Left ventricle myocardium inferior (tissue), 1 donor: ENCODE measurements around the gene SAMD14. TPM values are rescaled to one million over a fixed set of nuclear protein-coding genes. Genes with fewer than 3 reads are reported as not detected.

Experiments
- DNase-seq: peaks from one replicate; pipeline ENCODE4 v3.0.0-alpha.2; 2020
- H3K27ac ChIP-seq: fragments of 200-600 bp; replicated peaks from 2 replicates; pipeline ENCODE4 v1.8.0; 2021
- H3K27me3 ChIP-seq: fragments of 200-600 bp; 2 replicates; pipeline ENCODE4 v1.8.0; 2021; ENCODE audit warnings: low read depth
- H3K36me3 ChIP-seq: fragments of 200-600 bp; 2 replicates; pipeline ENCODE4 v1.8.0; 2021
- H3K4me1 ChIP-seq: fragments of 200-600 bp; 2 replicates; pipeline ENCODE4 v1.8.0; 2021
- H3K4me3 ChIP-seq: fragments of 200-600 bp; 2 replicates; pipeline ENCODE4 v1.8.0; 2021; ENCODE audit warnings: mild to moderate bottlenecking, moderate library complexity
- H3K9me3 ChIP-seq: fragments of 200-600 bp; replicated peaks from 2 replicates; pipeline ENCODE4 v1.8.0; 2021
- CTCF ChIP-seq: fragments of 200-600 bp; IDR thresholded peaks from 2 replicates; pipeline ENCODE4 v1.8.0; 2021; ENCODE audit warnings: antibody characterized with exemption, mild to moderate bottlenecking, borderline replicate concordance
- intact Hi-C: fragments of 100-400 bp; cut with micrococcal nuclease; formaldehyde crosslinking; loops from one replicate; pipeline ENCODE4 v1.11.0; 2022
- total RNA-seq: library from RNA; stranded (reverse); fragmentation: NEBNext Ultra II Directional; extraction: Animal tissue kit (Norgen Biotek cat#: 25700); gene quantifications from one replicate; pipeline ENCODE4 v1.2.1, GENCODE V29; 2021
- donor health status: DM: no; HTN: yes; CAD: no; lungs with severe emphysema.

The SAMD14 gene
- total RNA-seq, 1 donor from 2014 or later = 1.6 TPM

GRCh38 chr17:50152736-50153135 is 22.8 kb upstream of the SAMD14 start:
- no peak for DNase-seq
- Histone ChIP-seq H3K4me1 (peaks cover 80% of the 10 kb centered on the region), H3K27ac (peak overlapping the region; percentile 98), H3K27me3 (no peaks in the 10 kb centered on the region), H3K4me3 (peak overlapping the region; percentile 98), H3K9me3 (no peaks in the 10 kb centered on the region), H3K36me3 (no peaks in the 10 kb centered on the region)
- intact Hi-C loops = no loop called here
- no peak for TF ChIP-seq CTCF

GRCh38 chr17:50151937-50152547 is 22.1 kb upstream of the SAMD14 start:
- Histone ChIP-seq H3K27ac (peak overlapping the region; percentile 98), H3K9me3 (no peaks in the 10 kb centered on the region), H3K4me1 (peaks cover 87% of the 10 kb centered on the region), H3K4me3 (peak overlapping the region; percentile 98), H3K36me3 (no peaks in the 10 kb centered on the region), H3K27me3 (no peaks in the 10 kb centered on the region)
- TF ChIP-seq CTCF = no peak
- intact Hi-C loops = no loop called here
- peak; percentile 87 for DNase-seq

GRCh38 chr17:50151041-50151936 is 21.3 kb upstream of the SAMD14 start:
- H3K4me1 ChIP-seq = peaks cover 94% of the 10 kb centered on the region
- intact Hi-C loops = no loop called here
- H3K9me3 ChIP-seq = no peaks in the 10 kb centered on the region
- H3K36me3 ChIP-seq = no peaks in the 10 kb centered on the region
- H3K4me3 ChIP-seq = peak overlapping the region; percentile 98
- no peaks in the 10 kb centered on the region for H3K27me3 ChIP-seq
- H3K27ac ChIP-seq = peak overlapping the region; percentile 98
- DNase-seq = peak; percentile 91
- TF ChIP-seq CTCF = peak; percentile 80

GRCh38 chr17:50150354-50151040 is 20.5 kb upstream of the SAMD14 start, which contains the start of gene PPP1R9B:
TSS of gene PPP1R9B (minus strand) at chr17:50150677. CDS start at chr17:50150513, 164 bp downstream.
- TF ChIP-seq CTCF = no peak
- intact Hi-C loops = no loop called here
- Histone ChIP-seq H3K27me3 (no peaks in the 10 kb centered on the region), H3K27ac (peak within 1 kb of the TSS; percentile 98), H3K9me3 (no peaks in the 10 kb centered on the region), H3K4me3 (peak within 1 kb of the TSS; percentile 98), H3K4me1 (peaks cover 98% of the 10 kb centered on the region), H3K36me3 (no peaks in the 10 kb centered on the region)
- DNase-seq = no peak
